ENCODE measurements around the gene AACS.

AACS gene

DNA sequence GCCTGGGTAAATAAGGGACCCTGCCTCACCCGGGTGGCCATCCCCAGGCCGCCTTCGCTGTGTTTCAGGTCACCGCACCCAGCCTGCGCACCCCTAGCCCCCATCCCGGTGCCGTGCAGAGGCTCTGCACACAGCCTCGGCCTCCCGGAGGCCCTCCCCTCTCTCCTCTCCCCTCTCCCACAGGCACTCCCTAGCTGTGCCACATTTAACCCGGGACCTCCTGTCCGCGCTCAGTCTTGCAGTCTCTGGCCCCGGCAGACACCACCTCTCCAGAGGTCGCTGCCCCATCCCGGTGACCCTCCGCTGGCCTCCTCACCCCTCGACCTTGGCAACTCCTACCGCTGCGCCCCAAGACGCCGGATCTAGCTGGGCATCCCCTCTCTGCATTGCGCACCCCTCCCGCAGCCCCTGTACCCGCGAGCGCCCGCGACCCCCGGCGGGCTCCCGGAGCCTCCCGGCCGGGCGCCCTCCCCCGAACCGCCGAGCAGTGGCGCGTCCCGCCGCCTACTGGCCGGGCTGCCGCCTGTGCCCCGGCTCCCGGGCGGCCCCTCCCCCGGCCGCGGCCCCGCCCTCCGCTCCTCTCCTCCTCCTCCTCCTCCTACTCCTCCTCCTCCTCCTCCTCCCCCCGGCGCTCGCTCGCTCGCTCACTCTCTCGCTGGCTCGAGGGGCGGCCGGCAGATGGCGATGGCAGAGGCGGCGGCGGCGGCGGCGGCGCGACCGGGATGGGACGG is 120.7 kb downstream of the AACS start, which contains the start of gene TMEM132B:
TSS of gene TMEM132B (plus strand) at position 647 of the 731 bp plus-strand sequence.
- DNase-seq (ENCODE audit: low spot score) = peak; percentile 68

DNA sequence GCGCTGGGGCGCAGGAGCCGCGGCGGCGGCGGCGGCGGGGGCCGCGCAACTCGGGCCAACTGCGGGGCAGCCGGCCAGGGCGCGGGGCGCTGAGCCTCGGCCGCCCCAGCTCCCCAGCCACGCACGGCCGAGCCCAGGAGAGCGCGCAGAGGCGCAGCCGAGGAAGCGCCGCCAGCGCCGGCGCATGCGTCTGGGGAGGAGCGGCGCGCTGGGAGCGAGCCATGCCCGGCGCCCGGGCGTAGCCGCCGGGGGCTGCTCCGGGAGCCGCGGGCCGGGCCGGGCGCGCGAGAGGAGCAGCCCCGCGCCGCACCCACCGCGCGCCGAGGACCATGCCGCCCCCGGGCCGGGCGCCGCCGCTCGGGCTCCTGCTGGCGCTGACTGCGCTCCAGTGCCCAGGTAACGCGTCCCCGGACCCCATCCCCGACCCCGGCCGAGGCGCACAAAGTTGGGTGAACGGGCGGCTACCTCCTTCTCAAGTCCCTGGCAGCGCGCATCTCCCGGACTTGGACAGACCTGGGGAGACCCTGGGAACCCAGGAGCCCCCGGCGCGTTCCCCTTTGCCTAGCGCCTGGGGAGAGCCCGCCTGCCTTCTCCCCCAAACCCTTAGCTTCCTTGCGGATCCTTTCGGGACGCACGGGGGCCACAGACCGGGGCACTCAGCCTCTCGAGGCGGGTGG is 121.4 kb downstream of the AACS start:
- no peak for DNase-seq (ENCODE audit: low spot score)

DNA sequence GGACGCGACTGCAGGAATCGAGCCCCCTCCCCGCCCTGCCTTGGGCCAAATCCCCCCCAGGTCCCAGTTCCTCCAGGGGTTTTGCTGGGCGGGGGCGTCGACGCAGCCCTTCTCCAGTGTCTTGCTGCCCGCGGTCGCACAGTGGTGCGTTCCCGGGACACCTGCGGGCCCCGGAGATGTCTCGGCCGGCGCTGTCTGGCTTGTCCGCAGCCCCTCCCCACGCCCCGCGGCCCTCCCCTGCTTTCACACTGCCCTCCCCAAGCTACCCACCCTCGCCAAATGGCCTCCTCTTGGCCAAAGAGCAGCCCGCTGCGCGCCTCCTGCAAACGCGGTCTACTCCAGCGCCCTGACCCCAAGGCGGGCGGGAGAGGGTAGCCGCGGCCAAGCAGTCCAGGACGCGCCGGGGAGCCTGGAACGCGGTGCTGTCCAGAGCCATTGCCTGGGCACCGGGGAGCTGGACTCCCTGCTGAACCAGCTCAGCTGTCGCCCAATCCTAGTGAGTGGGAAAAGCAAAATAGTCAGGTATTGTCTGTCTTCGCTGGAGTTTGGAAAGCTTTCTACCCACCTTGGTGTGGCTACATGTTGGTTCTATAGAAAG is 122.0 kb downstream of the AACS start:
- DNase-seq (ENCODE audit: low spot score) = no peak

DNA sequence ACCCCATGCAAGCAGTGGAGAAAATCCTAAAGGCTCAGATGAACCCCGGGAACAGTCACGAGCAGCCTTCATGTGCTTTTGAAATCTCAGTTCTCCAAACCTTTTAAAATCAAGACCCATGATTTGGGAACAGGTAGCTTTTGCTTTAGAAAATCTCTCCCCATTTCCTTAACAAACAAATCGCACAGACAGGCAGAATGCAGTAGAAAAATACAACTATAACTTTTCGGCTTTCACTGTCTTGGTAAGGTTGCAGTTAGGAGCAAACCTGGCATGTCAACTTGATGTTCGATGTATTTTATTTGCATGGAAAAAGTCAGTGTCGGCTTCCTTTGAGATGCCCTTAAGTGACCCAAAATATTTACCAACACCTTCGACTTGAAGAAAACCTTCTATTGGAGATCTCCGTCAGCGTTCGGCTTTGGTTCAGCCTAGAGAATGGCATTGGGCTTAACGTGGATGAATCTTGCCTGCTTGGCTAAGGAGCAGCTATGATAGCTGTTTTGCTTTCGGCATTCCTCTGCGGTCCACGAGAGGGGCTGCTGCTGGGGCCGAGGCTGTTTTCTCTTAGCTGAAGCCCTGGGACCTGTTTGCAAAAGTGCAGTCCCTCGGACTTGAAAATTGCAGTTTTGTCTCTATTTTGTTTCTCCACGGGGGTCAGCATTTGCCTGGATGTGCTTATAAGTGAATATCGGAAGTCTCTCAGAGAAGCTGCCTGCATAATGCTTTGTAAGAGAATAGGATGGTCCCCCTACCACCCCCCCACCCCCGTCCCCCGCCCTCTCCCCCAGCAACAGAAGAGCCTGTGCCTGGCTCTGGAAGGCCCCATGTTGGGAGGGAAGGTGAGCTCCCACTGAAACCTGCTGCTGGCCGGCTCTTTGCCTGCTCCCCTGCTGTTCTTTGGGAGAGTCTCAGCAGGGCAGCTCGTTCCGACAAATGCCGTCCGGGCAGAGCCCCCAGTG is 122.8 kb downstream of the AACS start:
- no peak for DNase-seq (ENCODE audit: low spot score)

DNA sequence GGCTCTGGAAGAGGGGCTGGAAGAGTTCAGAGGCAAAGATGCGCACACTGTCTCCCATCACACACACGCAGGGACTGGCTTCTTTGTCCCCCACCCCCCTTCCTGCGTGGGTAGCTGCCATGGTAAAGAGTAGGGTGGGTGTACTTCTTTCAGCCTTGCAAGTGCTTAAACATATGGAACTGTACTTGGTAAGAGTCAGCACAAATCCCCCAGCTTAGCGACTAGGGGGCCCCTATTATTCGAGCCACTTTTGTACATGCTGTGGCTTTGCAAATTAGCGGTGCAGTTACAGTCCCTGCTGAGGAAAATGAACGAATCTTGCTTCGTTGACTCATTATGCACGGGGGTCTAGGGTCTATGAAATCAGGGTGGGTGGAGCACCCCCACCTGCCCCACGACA is 123.8 kb downstream of the AACS start:
- no peak for DNase-seq (ENCODE audit: low spot score)

DNA sequence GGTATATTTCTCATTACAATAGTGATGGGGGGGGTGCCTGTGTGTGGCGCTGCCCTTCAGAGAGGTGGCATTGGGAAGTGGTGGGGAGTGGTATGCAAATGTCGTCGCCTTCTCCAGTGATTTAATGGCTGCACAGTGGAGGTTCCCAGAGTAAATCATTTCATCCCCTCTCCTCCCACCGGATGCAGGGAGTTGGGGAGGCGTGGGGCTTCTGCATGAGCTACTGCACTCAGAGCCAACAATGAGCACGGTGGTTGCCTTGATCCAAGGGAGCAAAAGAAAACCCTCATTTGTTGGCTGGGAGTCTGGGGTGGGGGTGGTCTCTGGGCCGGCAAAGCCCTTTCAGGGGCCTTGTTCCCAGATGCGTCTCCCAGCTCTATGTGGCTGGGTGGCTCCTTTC is 124.3 kb downstream of the AACS start:
- DNase-seq (ENCODE audit: low spot score) = no peak

DNA sequence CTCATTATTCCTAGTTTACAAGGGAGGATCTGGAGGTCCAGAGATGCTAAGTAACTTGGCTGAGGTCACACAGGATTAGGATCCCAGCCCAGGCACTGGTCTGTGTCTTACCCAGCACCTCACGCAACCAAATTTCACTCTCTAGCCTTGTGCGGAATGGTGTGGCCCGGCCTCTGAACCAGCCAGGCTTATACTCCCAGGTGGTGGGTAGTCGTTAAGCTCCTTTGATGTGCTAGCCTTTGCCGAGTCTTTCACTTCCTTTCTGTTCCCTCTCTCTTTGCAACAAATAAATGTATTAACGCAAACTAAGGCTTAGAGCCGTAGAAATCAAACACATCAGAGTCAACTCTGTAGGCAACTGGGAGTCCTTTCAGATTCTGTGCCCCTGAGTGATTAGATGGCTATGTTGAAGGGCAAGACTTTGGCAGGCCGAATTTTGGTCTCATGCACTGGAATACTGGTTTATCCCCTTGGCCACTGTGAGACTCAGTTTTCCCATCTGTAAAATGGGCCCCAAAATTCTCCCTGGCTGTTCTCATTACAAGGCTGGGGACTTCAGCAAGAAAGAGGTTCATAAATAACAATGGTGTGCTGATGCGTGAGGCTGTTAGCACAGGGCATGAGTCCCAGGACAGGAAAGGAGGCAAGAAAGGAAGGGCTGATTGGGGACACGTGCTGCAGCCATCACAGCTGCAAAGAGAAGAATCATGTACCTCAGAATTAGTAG is 126.3 kb downstream of the AACS start:
- no peak for DNase-seq (ENCODE audit: low spot score)

DNA sequence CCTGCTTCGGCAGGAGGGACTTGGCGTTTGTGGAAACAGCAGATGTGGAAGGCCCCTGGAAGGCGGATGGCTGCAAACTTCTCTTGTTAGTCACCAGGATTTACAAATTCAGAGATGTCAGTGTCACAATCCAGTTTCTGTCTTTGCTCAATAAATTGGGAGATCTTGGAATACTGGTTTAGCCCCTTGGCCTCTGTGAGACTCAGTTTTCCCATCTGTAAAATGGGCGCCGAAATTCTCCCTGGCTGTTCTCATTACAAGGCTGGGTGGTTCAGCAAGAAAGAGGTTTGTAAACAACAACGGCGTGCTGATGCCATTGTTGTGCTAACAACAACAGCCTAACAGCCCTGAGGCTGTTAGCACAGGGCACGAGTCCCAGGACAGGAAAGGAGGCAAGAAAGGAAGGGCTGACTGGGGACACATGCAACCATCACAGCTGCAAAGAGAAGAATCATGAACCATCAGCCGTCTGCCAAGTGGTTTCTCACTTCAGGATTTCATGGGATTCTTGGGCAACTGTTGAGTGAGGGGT is 127.5 kb downstream of the AACS start:
- no peak for DNase-seq (ENCODE audit: low spot score)

Data from pons (tissue), 1 donor.